Mesenchymal stem cell (in vitro differentiated cells and primary cell): ENCODE measurements around the gene DOCK2.
A peak's percentile ranks its signal among the peaks of the same experiment; 100 is the strongest.

Experiments used
- DNase-seq: peaks from one replicate; pipeline ENCODE4 v3.0.0-alpha.2; 2013
- H2AFZ ChIP-seq: one replicate; pipeline ENCODE4 v1.6.1; 2013; ENCODE audit warnings: low read depth, mild to moderate bottlenecking, control low read depth, inconsistent platforms, low read length, moderate library complexity
- H2AK5ac ChIP-seq: 2 replicates; pipeline ENCODE4 v1.6.1; 2013; ENCODE audit warnings: low read length, moderate library complexity, mild to moderate bottlenecking, inconsistent platforms; ENCODE audit not compliant: severe bottlenecking
- H2BK120ac ChIP-seq: one replicate; pipeline ENCODE4 v1.6.1; 2013; ENCODE audit warnings: low read depth, mild to moderate bottlenecking, inconsistent platforms, low read length, moderate library complexity
- H2BK12ac ChIP-seq, 2 experiments: one replicate each; pipeline ENCODE4 v1.6.1; 2013; ENCODE audit warnings: inconsistent platforms in 2 of 2, low read length in 2 of 2, mild to moderate bottlenecking in 2 of 2, moderate library complexity in 2 of 2, control low read depth in 1 of 2
- H2BK15ac ChIP-seq: one replicate; pipeline ENCODE4 v1.6.1; 2013; ENCODE audit warnings: mild to moderate bottlenecking, low read depth, inconsistent platforms; ENCODE audit not compliant: poor library complexity, severe bottlenecking
- H2BK5ac ChIP-seq: 2 replicates; pipeline ENCODE4 v1.6.1; 2013; ENCODE audit warnings: low read depth, mild to moderate bottlenecking, low read length, control low read depth, inconsistent platforms; ENCODE audit not compliant: poor library complexity, severe bottlenecking
- H3K14ac ChIP-seq, 2 experiments: one replicate each; pipeline ENCODE4 v1.6.1; 2013; ENCODE audit warnings: inconsistent platforms in 2 of 2, low read length in 2 of 2, control low read depth in 1 of 2, mild to moderate bottlenecking in 1 of 2, moderate library complexity in 1 of 2
- H3K18ac ChIP-seq, 2 experiments: one replicate each; pipeline ENCODE4 v1.6.1; 2013; ENCODE audit warnings: inconsistent platforms in 2 of 2, low read length in 2 of 2, control low read depth in 1 of 2, low read depth in 1 of 2, mild to moderate bottlenecking in 1 of 2
- H3K23ac ChIP-seq, 2 experiments: one replicate each; pipeline ENCODE4 v1.6.1; 2013; ENCODE audit warnings: inconsistent platforms in 2 of 2, low read length in 2 of 2, mild to moderate bottlenecking in 2 of 2, moderate library complexity in 2 of 2, control low read depth in 1 of 2
- H3K27ac ChIP-seq: 2 replicates; pipeline ENCODE4 v1.5.1; 2013; ENCODE audit warnings: mild to moderate bottlenecking, moderate library complexity, low read length, control low read depth, inconsistent platforms; ENCODE audit not compliant: poor library complexity, severe bottlenecking
- H3K27me3 ChIP-seq, 2 experiments: 2 replicates each; pipeline versions ENCODE4 v1.6.1 to v1.7.0; 2013; ENCODE audit warnings: low read length in 2 of 2, mild to moderate bottlenecking in 2 of 2, moderate library complexity in 2 of 2, control low read depth in 1 of 2, inconsistent platforms in 1 of 2; ENCODE audit not compliant: control insufficient read depth in 1 of 2, insufficient read depth in 1 of 2
- H3K36me3 ChIP-seq, 2 experiments: 2 replicates each; pipeline versions ENCODE4 v1.6.1 to v1.7.0; 2013; ENCODE audit warnings: low read length in 2 of 2, control low read depth in 1 of 2, inconsistent platforms in 1 of 2, low read depth in 1 of 2, mild to moderate bottlenecking in 1 of 2; ENCODE audit not compliant: insufficient read depth in 2 of 2, control insufficient read depth in 1 of 2
- H3K4ac ChIP-seq, 2 experiments: one replicate each; pipeline ENCODE4 v1.6.1; 2013; ENCODE audit warnings: inconsistent platforms in 2 of 2, low read length in 2 of 2, mild to moderate bottlenecking in 2 of 2, moderate library complexity in 2 of 2, control low read depth in 1 of 2, low read depth in 1 of 2
- H3K4me1 ChIP-seq: 2 replicates; pipeline ENCODE4 v1.6.1; 2013; ENCODE audit warnings: low read depth, low read length, control low read depth; ENCODE audit not compliant: control insufficient read depth, insufficient read depth
- H3K4me2 ChIP-seq: 2 replicates; pipeline ENCODE4 v1.6.1; 2013; ENCODE audit warnings: low read length, mild to moderate bottlenecking, inconsistent platforms; ENCODE audit not compliant: poor library complexity, severe bottlenecking
- H3K4me3 ChIP-seq, 2 experiments: 2 replicates each; pipeline versions ENCODE4 v1.5.1 to v1.7.0; 2013; ENCODE audit warnings: low read length in 2 of 2, mild to moderate bottlenecking in 2 of 2, control low read depth in 1 of 2, low read depth in 1 of 2; ENCODE audit not compliant: insufficient read depth in 1 of 2
- H3K79me1 ChIP-seq: replicated peaks from 2 replicates; pipeline ENCODE4 v1.6.1; 2013; ENCODE audit warnings: mild to moderate bottlenecking, control low read depth, low read length, inconsistent platforms; ENCODE audit not compliant: poor library complexity, severe bottlenecking
- H3K9ac ChIP-seq: 2 replicates; pipeline ENCODE4 v1.7.0; 2013; ENCODE audit warnings: mild to moderate bottlenecking, low read length, moderate library complexity
- H3K9me3 ChIP-seq: 2 replicates; pipeline ENCODE4 v1.7.0; 2013; ENCODE audit warnings: mild to moderate bottlenecking, low read length; ENCODE audit not compliant: control insufficient read depth
- H4K8ac ChIP-seq: one replicate; pipeline ENCODE4 v1.6.1; 2013; ENCODE audit warnings: inconsistent platforms, mild to moderate bottlenecking, low read length, moderate library complexity
- H4K91ac ChIP-seq: one replicate; pipeline ENCODE4 v1.6.1; 2013; ENCODE audit warnings: mild to moderate bottlenecking, low read length, inconsistent platforms
- WGBS: methylation state at CpG from one replicate; pipeline ENCODE4 v1.1.7; 2013; ENCODE audit warnings: mixed read lengths; 5-methylcytosine and 5-hydroxymethylcytosine counted together

Gene DOCK2

GRCh38 chr5:169901896-169902295 is 264.8 kb downstream of the DOCK2 start:
- Histone ChIP-seq H2AFZ (no peak overlapping the region), H3K4me1 (no peaks in the 10 kb centered on the region), H2BK5ac (no peak overlapping the region), H2BK15ac (no peak overlapping the region), H2BK120ac (no peak overlapping the region), H4K8ac (no peak overlapping the region), H3K79me1 (peaks cover 1% of the 10 kb centered on the region), H3K9me3 (no peaks in the 10 kb centered on the region), H3K23ac (no peak overlapping the region), H3K27ac (no peak overlapping the region), H3K18ac (no peak overlapping the region), H4K91ac (no peak overlapping the region), H2AK5ac (no peak overlapping the region), H3K14ac (no peak overlapping the region), H3K36me3 (no peaks in the 10 kb centered on the region), H2BK12ac (no peak overlapping the region), H3K4me3 (no peak overlapping the region), H3K27me3 (no peaks in the 10 kb centered on the region), H3K4me2 (no peak overlapping the region), H3K4ac (no peak overlapping the region), H3K9ac (no peak overlapping the region)
- DNase-seq, result no peak
- 84% methylated on average over 2 of the region's 2 CpGs for WGBS

- H3K4me2 ChIP-seq, result no peak overlapping the region
- H3K27me3 ChIP-seq, result no peaks in the 10 kb centered on the region
- no peak overlapping the region for H4K8ac ChIP-seq
- no peak overlapping the region for H2BK12ac ChIP-seq
- no peak overlapping the region for H3K4me3 ChIP-seq
- no peak overlapping the region for H2BK5ac ChIP-seq
- no peaks in the 10 kb centered on the region for H3K4me1 ChIP-seq
- no peak overlapping the region for H2BK15ac ChIP-seq
- H2AK5ac ChIP-seq, result no peak overlapping the region
- no peak overlapping the region for H2AFZ ChIP-seq
- H3K79me1 ChIP-seq, result peaks cover 5% of the 10 kb centered on the region
- no peak for DNase-seq
- no peaks in the 10 kb centered on the region for H3K9me3 ChIP-seq
- H2BK120ac ChIP-seq, result no peak overlapping the region
- no peak overlapping the region for H3K18ac ChIP-seq
- no peak overlapping the region for H3K4ac ChIP-seq
- H3K27ac ChIP-seq, result no peak overlapping the region
- no peak overlapping the region for H3K9ac ChIP-seq
- 94% methylated on average over 1 of the region's 2 CpGs for WGBS
- H3K36me3 ChIP-seq, result no peaks in the 10 kb centered on the region
- no peak overlapping the region for H3K23ac ChIP-seq
- no peak overlapping the region for H3K14ac ChIP-seq
- H4K91ac ChIP-seq, result no peak overlapping the region
Measured at GRCh38 chr5:169904059-169904458, 267.0 kb downstream of the DOCK2 start.

DNA sequence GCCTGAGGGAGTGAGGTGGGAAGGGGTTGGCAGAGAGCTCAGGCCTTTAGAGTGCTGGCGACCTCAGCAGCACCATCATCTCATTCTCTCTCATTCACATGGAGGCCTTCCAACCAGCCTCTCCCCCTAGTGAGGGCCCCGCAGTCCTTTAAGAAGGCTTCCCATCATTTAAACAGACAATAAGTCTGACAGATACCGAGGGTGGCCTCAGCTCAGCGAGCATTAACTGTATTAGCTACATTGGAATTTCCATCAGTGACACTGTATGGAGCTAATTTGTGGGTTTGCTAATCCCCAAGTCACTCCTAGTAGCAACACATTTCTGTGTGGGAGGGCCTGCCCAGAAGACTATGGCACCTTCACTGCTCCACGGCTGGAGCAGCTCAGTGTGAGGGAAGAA is 267.4 kb downstream of the DOCK2 start:
- H3K18ac ChIP-seq, result no peak overlapping the region
- H3K4me3 ChIP-seq, result no peak overlapping the region
- no peak overlapping the region for H2BK12ac ChIP-seq
- 85% methylated on average over 5 of the region's 5 CpGs for WGBS
- no peak for DNase-seq
- no peaks in the 10 kb centered on the region for H3K9me3 ChIP-seq
- no peak overlapping the region for H2BK120ac ChIP-seq
- no peak overlapping the region for H3K27ac ChIP-seq
- H3K36me3 ChIP-seq, result no peaks in the 10 kb centered on the region
- H3K27me3 ChIP-seq, result no peaks in the 10 kb centered on the region
- no peak overlapping the region for H2BK5ac ChIP-seq
- H4K8ac ChIP-seq, result no peak overlapping the region
- H2BK15ac ChIP-seq, result no peak overlapping the region
- no peak overlapping the region for H3K23ac ChIP-seq
- H4K91ac ChIP-seq, result no peak overlapping the region
- no peak overlapping the region for H2AK5ac ChIP-seq
- H2AFZ ChIP-seq, result no peak overlapping the region
- no peak overlapping the region for H3K4ac ChIP-seq
- peaks cover 5% of the 10 kb centered on the region for H3K79me1 ChIP-seq
- H3K9ac ChIP-seq, result no peak overlapping the region
- no peak overlapping the region for H3K4me2 ChIP-seq
- no peaks in the 10 kb centered on the region for H3K4me1 ChIP-seq
- no peak overlapping the region for H3K14ac ChIP-seq

DNA sequence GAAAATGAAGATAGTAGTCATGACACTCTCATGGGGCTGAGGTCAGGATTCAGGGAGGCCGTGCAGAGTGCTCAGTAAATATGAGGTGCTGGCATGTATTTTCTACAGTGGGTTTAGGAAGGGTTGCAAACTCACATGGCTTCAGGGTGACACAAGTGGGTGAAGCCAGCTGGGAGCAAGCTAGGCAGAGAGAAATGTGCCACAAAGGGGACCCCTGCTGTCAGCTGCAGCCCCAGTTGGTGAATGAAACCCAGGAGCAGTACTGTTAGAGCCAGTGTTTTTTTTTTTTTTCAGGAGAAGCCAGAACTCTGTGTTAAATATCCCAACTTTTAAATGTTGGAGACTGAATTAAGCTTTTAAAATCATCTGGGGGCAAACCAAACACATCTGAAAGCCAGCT is 267.9 kb downstream of the DOCK2 start:
- Histone ChIP-seq H3K4me1 (no peaks in the 10 kb centered on the region), H2AK5ac (no peak overlapping the region), H3K4me3 (no peak overlapping the region), H3K36me3 (no peaks in the 10 kb centered on the region), H2BK5ac (no peak overlapping the region), H3K9ac (no peak overlapping the region), H3K27me3 (no peaks in the 10 kb centered on the region), H4K91ac (no peak overlapping the region), H2AFZ (no peak overlapping the region), H2BK12ac (no peak overlapping the region), H3K23ac (peak overlapping the region in 1 of 2 experiments; percentile 14), H3K4me2 (no peak overlapping the region), H4K8ac (no peak overlapping the region), H3K27ac (no peak overlapping the region), H2BK120ac (no peak overlapping the region), H2BK15ac (no peak overlapping the region), H3K79me1 (peaks cover 7% of the 10 kb centered on the region), H3K14ac (no peak overlapping the region), H3K18ac (no peak overlapping the region), H3K4ac (no peak overlapping the region), H3K9me3 (no peaks in the 10 kb centered on the region)
- 87% methylated on average over 1 of the region's 1 CpG for WGBS
- DNase-seq, result no peak
